GM19193 (cell line): Measurements from ENCODE around the gene LCN10.

Experiments
- POLR2A ChIP-seq: IDR thresholded peaks from 4 replicates; pipeline ENCODE4 v1.6.1; 2011; ENCODE audit not compliant: insufficient read depth, insufficient read length; ENCODE audit errors: extremely low read depth

The LCN10 gene

DNA sequence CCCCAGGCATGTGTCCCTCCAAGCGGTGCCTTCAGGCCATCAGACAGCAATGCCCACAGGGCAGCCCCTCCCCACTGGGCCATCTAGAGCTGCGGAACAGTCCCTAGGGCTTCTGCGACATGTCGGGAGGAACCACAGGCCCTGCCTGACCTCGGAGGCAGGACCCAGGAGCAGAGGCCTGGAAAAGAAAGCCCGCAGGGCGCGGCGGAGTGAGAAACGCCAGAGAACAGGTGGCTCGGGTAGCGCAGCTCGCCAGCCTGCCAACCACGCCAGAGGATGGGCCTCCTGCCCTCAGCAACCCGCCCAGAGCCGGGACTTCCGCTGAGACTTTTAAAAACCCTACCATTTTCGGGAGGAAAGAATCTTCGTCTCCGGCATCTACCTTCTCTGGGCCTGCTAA lies 14.6 kb upstream of the LCN10 start:
- TF ChIP-seq POLR2A = no peak

GRCh38 chr9:136756836-136757235 lies 14.1 kb upstream of the LCN10 start:
- TF ChIP-seq POLR2A = no peak

- no peak for TF ChIP-seq POLR2A
These were observed 13.3 kb upstream of the LCN10 start for GRCh38 chr9:136756134-136756438.

DNA sequence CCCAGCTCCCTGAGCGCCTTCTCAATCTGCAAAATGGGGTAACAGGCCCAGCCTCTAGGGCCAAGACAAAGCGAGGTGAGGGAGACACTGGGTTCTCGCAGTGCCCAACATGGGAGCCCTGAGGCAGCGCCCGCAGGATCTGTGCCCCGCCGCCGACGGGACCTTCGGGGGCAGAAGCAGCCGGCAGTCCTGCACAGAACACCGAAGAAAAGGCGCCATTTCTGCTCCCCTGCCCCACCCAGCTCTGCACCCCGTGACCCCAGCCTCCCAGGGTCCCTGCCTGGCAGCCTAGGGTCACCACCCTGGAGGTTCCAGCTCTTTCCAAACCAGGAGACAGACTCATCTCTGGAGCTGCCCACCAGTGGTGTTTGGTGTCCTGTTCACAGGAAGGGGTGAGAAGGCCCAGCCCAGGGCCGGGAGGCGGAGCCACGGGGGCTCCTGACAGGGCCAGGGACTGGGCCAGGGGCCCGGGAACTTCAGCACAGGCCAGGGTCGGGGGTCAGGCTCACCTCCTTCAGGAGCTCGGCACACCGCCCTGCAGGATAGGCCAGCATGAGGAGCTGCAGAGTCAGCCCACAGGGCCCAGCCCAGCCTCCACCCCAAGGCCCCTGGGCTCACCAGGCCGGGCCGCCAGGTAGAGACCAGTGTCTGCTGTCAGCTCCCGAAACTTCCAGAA lies 12.0 kb upstream of the LCN10 start:
- no peak for TF ChIP-seq POLR2A

DNA sequence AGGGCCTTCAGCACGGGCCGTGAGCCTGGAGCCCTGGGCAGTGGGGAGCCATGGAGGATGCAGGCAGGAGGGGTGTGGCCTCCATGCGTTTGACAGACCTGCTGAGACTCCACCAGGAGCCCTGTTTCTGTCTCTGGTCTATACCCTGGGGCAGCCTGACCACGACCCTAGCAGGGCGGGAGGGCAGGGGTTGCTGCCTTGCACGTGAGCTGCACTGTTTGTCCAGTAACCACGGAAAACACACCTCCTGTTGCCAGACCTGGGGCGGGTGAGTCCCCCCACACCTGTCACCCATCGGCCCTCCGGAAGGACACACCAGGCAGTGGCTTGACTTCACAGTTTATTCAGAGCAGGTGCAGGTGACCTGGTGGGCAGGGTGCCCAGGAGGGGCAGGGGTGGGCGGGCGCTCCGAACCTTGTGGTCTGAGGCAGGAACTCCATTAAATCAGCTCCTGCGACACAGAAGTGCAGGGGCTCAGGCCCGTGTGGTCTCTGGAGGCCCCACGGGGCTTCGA lies 11.4 kb upstream of the LCN10 start:
- TF ChIP-seq POLR2A = no peak

- TF ChIP-seq POLR2A = no peak
These were observed 10.8 kb upstream of the LCN10 start for GRCh38 chr9:136753371-136754058.

GRCh38 chr9:136751814-136752213 lies 9.1 kb upstream of the LCN10 start:
- TF ChIP-seq POLR2A = no peak

DNA sequence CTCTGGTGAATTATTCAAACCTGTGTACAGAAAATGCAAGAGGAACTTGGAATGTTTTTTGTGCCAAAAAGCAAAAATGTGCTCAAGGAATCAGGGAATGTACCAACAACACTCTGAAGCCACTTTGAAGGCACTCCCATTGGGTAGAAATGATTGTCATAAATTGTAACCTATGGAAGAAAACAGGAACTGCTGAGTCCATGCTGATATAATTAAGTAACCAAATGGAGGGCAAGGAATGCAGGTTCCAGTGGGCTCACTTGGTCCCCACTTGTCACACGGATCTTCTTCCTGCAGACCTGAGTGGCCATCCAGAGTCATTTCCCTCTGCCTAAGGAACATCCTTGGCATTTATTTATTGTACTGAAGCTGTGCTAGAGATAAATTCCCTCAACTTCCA lies 8.5 kb upstream of the LCN10 start:
- TF ChIP-seq POLR2A = no peak

DNA sequence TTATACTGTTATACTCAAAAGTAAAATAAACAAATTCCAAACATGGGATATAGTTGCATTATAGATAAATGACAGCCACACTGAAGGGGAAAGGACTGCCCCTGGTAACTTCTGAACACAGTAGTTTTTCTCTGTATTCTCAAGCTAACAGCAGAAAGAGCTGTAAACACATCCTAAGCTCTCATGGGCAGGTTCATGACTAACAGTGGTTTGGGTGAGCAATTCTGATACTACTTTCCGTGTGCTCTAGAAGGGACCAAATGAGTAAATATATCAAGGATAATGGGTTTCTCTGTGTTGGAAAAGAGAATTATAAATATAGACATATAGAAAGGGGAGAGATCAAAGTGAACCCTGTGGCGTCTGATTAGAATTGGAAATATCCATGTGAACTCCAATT lies 7.8 kb upstream of the LCN10 start:
- TF ChIP-seq POLR2A = no peak

GRCh38 chr9:136748666-136749611 lies 6.2 kb upstream of the LCN10 start:
- no peak for TF ChIP-seq POLR2A

DNA sequence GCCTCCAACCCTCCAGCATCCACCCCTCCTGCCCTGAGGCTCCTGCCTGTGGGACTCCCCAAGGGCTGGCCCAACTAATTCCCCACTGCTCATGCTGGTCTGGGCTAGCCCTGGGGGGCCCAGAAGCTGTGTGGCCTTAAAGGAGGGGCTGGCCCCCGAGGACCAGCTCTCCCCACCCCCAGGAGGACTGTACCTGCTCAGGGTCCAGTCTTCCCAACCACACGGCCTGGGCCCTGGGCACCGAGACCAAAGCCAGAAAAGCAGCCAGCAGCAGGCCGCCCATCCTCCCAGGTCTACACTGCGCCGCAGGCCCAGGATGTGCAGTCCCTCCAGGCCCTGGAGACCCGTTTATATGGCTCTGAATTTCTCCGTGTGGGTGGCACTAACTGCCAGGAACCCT lies 5.5 kb upstream of the LCN10 start, which contains the start of gene LCN6:
LCN6 (minus strand) TSS at position 325 of the 400 bp plus-strand sequence; CDS start at position 283, 42 bp downstream.
- no peak for TF ChIP-seq POLR2A

GRCh38 chr9:136747161-136748060 lies 4.7 kb upstream of the LCN10 start:
- no peak for TF ChIP-seq POLR2A

DNA sequence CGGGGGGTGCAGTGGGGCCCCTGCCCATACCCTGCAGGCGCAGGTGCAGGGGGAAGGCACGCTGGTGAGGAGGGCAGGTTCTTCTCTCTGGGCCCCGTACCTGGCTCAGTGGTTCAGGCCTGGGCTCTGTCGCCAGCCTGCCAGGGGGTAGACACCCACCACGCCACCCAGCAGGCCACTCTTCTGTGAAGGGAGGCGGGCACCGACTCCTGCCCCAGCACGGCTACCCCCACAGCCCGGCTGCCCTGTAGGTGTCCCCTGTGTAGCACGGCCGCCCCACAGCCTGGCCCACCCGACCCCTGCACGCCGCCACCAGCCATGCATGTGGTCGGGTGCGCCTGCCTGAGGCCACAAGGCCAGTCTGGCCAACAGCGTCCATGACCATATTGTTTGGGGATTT lies 3.9 kb upstream of the LCN10 start:
- no peak for TF ChIP-seq POLR2A

DNA sequence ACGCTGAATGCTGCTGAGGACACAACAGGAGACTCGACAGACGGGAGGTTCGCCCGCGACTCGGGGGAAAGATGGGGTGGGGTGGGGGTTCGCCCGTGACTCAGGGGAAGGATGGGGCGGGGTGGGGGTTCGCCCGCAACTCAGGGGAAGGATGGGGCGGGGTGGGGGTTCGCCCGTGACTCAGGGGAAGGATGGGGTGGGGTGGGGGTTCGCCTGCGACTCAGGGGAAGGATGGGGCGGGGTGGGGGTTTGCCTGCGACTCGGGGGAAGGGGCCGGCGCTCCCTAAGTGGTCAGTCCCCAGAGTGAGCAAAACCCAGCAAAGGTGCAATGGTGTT lies 3.4 kb upstream of the LCN10 start:
- TF ChIP-seq POLR2A = no peak
